ENCODE data around the gene FIGLA.

FIGLA gene

DNA sequence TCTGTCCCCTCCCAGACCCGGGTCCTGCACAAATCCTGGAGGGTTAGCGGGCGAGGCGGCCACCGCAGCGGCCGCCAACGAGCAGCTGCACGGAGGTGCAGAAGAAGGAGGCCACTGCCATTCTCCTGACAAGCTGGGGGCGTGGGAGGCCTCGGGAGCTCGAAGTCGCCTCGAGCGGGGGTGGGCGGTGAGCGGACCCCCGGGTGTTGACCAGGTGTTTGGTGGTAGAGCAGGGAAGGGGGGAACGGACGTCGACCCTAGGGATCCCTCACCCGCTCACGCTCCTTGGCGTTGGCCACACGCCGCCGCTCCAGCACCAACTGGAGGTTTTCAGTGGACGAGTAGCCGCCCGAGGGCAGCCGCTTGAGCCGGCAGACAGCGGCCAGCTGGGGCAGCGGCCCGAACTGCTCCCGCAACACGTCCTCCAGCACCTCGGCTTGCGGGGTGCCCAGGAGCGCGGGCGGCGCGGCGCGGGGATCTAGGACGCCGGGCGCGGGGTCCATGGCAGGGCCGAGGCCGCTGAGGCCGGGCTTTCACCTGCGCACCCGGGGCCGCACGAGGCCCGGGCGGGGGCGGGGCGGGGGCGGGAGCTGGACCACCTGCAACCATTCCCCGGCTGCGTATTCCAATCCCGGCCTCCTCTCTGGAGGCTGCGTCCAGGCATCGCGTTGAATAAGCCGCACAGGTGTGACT lies at the start of gene FIGLA:
Gene FIGLA, minus strand, starts transcription at position 508 of the 693 bp plus-strand sequence. Its CDS starts 5 bp downstream, at position 503.
- TF ChIP-seq CTCF (conservative IDR thresholded peaks at IDR 0.05) (no peak), ZFX (IDR thresholded peaks at IDR 0.05) (no peak)
- H3K27ac ChIP-seq = no peak within 1 kb of the TSS

GRCh38 chr2:70837980-70838925 lies 47.8 kb upstream of the FIGLA start:
- no peak overlapping the region for H3K27ac ChIP-seq
- no peak for TF ChIP-seq CTCF (conservative IDR thresholded peaks at IDR 0.05)
- TF ChIP-seq ZFX (IDR thresholded peaks at IDR 0.05) = no peak

DNA sequence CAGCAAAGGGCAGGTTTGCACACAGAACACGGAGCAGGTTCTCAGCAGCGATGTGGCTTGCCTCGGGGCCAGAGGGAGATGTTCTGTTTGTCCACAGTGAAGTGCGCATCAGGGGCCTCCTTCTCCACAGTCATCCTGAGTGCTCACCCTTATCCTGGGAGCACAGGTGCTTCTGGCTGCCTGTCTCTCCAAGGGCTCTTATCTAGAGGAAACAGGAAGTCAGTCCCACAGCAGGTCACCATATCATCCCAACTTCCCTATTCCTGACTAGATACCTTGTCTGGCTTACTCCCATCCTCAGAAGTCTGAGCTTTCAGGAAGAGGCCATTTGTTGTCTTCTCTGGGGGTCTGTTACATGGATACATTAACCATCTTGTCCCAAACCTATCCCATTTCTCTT lies 45.2 kb upstream of the FIGLA start, which contains the start of gene CD207:
Gene CD207, minus strand, starts transcription at position 174 of the 400 bp plus-strand sequence. Its CDS starts 40 bp downstream, at position 134.
- H3K27ac ChIP-seq = no peak within 1 kb of the TSS
- no peak for TF ChIP-seq ZFX (IDR thresholded peaks at IDR 0.05)
- TF ChIP-seq CTCF (conservative IDR thresholded peaks at IDR 0.05) = no peak

DNA sequence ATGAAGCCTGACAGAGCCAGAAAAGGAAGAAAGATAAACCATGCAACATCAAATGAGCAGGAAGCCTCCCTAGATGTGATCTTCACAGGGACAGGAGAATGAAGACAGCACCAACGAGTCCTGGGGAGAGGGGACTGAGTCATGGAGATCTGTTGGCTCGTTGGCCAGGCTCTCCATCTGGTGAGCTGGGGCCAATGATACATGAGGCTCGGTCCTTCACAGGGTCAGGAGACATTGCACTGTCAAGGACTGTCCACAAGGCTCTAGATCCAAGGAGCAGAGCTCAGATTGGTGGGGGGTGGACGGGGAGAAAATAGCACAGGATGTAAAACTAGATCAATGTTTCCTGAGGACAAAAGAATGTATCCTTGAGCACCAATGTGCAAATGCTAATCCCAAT lies 44.4 kb upstream of the FIGLA start:
- TF ChIP-seq ZFX (IDR thresholded peaks at IDR 0.05) = no peak
- no peak for TF ChIP-seq CTCF (conservative IDR thresholded peaks at IDR 0.05)
- no peak overlapping the region for H3K27ac ChIP-seq

- H3K27ac ChIP-seq = no peak overlapping the region
- TF ChIP-seq CTCF (conservative IDR thresholded peaks at IDR 0.05) (no peak), ZFX (IDR thresholded peaks at IDR 0.05) (no peak)
Observed at GRCh38 chr2:70834106-70834505, 43.7 kb upstream of the FIGLA start.

- no peak overlapping the region for H3K27ac ChIP-seq
- TF ChIP-seq CTCF (conservative IDR thresholded peaks at IDR 0.05) (no peak), ZFX (IDR thresholded peaks at IDR 0.05) (no peak)
Observed at GRCh38 chr2:70833246-70833645, 42.8 kb upstream of the FIGLA start.

- TF ChIP-seq CTCF (conservative IDR thresholded peaks at IDR 0.05) = no peak
- no peak for TF ChIP-seq ZFX (IDR thresholded peaks at IDR 0.05)
- no peak overlapping the region for H3K27ac ChIP-seq
Observed at GRCh38 chr2:70832386-70832785, 41.9 kb upstream of the FIGLA start.

All from C4-2B (cell line).